HepG2 (cell line): Measurements from ENCODE around the gene ATG3. TPM values are rescaled to one million over a fixed set of nuclear protein-coding genes. Genes with fewer than 3 reads are reported as not detected.

ENCODE experiments used
- CC2D1A ChIP-seq: sonication (generic); formaldehyde crosslinking; IDR thresholded peaks from 2 replicates; pipeline ENCODE4 v1.8.1; 2023; ENCODE audit warnings: mild to moderate bottlenecking, missing genetic modification reagents
- CHCHD3 ChIP-seq: sonication (generic); formaldehyde crosslinking; IDR thresholded peaks from 2 replicates; pipeline ENCODE4 v1.8.0; 2022; ENCODE audit warnings: mild to moderate bottlenecking, missing genetic modification reagents, moderate library complexity
- EEA1 ChIP-seq: sonication (generic); formaldehyde crosslinking; IDR thresholded peaks from 2 replicates; pipeline ENCODE4 v1.5.1; 2020; ENCODE audit warnings: mild to moderate bottlenecking, missing genetic modification reagents, borderline replicate concordance
- FOXA1 ChIP-seq, 2 experiments: fragments of 450-650 bp in 1 of 2; sonication (generic) in 1 of 2; formaldehyde crosslinking in 1 of 2; IDR thresholded peaks; 2 replicates each; pipeline versions ENCODE4 v1.4.0 to v1.6.1; 2016 to 2020; ENCODE audit warnings: missing genetic modification reagents in 1 of 2
- NFIC ChIP-seq: IDR thresholded peaks from 2 replicates; pipeline ENCODE4 v1.6.1; 2012; ENCODE audit warnings: mild to moderate bottlenecking, low read length, inconsistent platforms
- POLR2AphosphoS5 ChIP-seq: IDR thresholded peaks from 2 replicates; pipeline ENCODE4 v1.6.1; 2012; ENCODE audit warnings: low read depth, low read length
- SIN3B ChIP-seq: fragments of 150-350 bp; IDR thresholded peaks from 2 replicates; pipeline ENCODE4 v1.6.1; 2014; ENCODE audit warnings: low read length
- TBX3 ChIP-seq: fragments of 450-650 bp; IDR thresholded peaks from 2 replicates; pipeline ENCODE4 v1.6.1; 2017; ENCODE audit warnings: antibody characterized with exemption, mild to moderate bottlenecking, inconsistent platforms, borderline replicate concordance
- THYN1 ChIP-seq: sonication (generic); formaldehyde crosslinking; IDR thresholded peaks from 2 replicates; pipeline ENCODE4 v1.8.1; 2023; ENCODE audit warnings: low read depth, mild to moderate bottlenecking, moderate library complexity, missing genetic modification reagents, borderline replicate concordance
- ZNF205 ChIP-seq: IDR thresholded peaks from 2 replicates; pipeline ENCODE4 v1.6.1; 2018; ENCODE audit warnings: missing biosample characterization, missing genetic modification reagents
- ZNF230 ChIP-seq: sonication (generic); formaldehyde crosslinking; IDR thresholded peaks from 2 replicates; pipeline ENCODE4 v1.4.0; 2020; ENCODE audit warnings: mild to moderate bottlenecking, missing genetic modification reagents
- ZNF317 ChIP-seq: sonication (generic); formaldehyde crosslinking; IDR thresholded peaks from 2 replicates; pipeline ENCODE4 v1.5.0; 2020; ENCODE audit warnings: mild to moderate bottlenecking, missing genetic modification reagents
- ZNF329 ChIP-seq: sonication (generic); formaldehyde crosslinking; IDR thresholded peaks from 2 replicates; pipeline ENCODE4 v1.9.0; 2021; ENCODE audit warnings: low read depth, mild to moderate bottlenecking, missing genetic modification reagents
- ZNF616 ChIP-seq: sonication (generic); formaldehyde crosslinking; IDR thresholded peaks from 2 replicates; pipeline ENCODE4 v1.5.0; 2020; ENCODE audit warnings: low read depth, mild to moderate bottlenecking, missing genetic modification reagents
- ZSCAN20 ChIP-seq: sonication (generic); formaldehyde crosslinking; IDR thresholded peaks from 2 replicates; pipeline ENCODE4 v1.4.0; 2020; ENCODE audit warnings: missing genetic modification reagents, mild to moderate bottlenecking, borderline replicate concordance
- polyA plus RNA-seq, 8 experiments: library from polyadenylated mRNA; depleted of rRNA in 3 of 8; stranded (reverse) in 7 of 8; unstranded in 1 of 8; fragments of >200 nt; fragmentation: Illumina TruSeq in 4 of 8; extraction: Trizol in 4 of 8; gene quantifications; 2 replicates each; pipeline versions ENCODE4 v1.2.1 to v1.2.3, GENCODE V29; 2011 to 2016; ENCODE audit warnings: low read depth in 4 of 8, missing spikeins in 1 of 8, mixed read lengths in 1 of 8; ENCODE audit not compliant: insufficient read depth in 1 of 8
- total RNA-seq, 5 experiments: library from RNA; depleted of rRNA; stranded (reverse); fragments of >200 nt; fragmentation: Illumina TruSeq; extraction: Trizol; gene quantifications; 2 replicates each; pipeline ENCODE4 v1.2.3, GENCODE V29; 2016; ENCODE audit warnings: low read depth in 1 of 5
- TF ChIP-seq, protein P1 (sequence below): sonication (generic); formaldehyde crosslinking; IDR thresholded peaks from 2 replicates; pipeline ENCODE4 v1.4.0; 2020; ENCODE audit warnings: missing genetic modification reagents
- TF ChIP-seq, protein P2 (sequence below): sonication (generic); formaldehyde crosslinking; conservative IDR thresholded peaks from 2 replicates; pipeline ENCODE4 v1.4.0; 2020; ENCODE audit warnings: missing genetic modification reagents
- TF ChIP-seq, protein P3 (sequence below): fragments of 450-650 bp; IDR thresholded peaks from 2 replicates; pipeline ENCODE4 v1.6.1; 2016

Gene ATG3
- total and polyA plus RNA-seq, 2 of the 13 experiments (the other 11 are each of a cell fraction or from before 2014, with no cell fraction given): 19.6 to 34.8 TPM

- TF ChIP-seq, protein P1, sequence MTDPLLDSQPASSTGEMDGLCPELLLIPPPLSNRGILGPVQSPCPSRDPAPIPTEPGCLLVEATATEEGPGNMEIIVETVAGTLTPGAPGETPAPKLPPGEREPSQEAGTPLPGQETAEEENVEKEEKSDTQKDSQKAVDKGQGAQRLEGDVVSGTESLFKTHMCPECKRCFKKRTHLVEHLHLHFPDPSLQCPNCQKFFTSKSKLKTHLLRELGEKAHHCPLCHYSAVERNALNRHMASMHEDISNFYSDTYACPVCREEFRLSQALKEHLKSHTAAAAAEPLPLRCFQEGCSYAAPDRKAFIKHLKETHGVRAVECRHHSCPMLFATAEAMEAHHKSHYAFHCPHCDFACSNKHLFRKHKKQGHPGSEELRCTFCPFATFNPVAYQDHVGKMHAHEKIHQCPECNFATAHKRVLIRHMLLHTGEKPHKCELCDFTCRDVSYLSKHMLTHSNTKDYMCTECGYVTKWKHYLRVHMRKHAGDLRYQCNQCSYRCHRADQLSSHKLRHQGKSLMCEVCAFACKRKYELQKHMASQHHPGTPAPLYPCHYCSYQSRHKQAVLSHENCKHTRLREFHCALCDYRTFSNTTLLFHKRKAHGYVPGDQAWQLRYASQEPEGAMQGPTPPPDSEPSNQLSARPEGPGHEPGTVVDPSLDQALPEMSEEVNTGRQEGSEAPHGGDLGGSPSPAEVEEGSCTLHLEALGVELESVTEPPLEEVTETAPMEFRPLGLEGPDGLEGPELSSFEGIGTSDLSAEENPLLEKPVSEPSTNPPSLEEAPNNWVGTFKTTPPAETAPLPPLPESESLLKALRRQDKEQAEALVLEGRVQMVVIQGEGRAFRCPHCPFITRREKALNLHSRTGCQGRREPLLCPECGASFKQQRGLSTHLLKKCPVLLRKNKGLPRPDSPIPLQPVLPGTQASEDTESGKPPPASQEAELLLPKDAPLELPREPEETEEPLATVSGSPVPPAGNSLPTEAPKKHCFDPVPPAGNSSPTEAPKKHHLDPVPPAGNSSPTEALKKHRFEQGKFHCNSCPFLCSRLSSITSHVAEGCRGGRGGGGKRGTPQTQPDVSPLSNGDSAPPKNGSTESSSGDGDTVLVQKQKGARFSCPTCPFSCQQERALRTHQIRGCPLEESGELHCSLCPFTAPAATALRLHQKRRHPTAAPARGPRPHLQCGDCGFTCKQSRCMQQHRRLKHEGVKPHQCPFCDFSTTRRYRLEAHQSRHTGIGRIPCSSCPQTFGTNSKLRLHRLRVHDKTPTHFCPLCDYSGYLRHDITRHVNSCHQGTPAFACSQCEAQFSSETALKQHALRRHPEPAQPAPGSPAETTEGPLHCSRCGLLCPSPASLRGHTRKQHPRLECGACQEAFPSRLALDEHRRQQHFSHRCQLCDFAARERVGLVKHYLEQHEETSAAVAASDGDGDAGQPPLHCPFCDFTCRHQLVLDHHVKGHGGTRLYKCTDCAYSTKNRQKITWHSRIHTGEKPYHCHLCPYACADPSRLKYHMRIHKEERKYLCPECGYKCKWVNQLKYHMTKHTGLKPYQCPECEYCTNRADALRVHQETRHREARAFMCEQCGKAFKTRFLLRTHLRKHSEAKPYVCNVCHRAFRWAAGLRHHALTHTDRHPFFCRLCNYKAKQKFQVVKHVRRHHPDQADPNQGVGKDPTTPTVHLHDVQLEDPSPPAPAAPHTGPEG (CRISPR knock-in tag): 0 out of 2 replicates have a peak, but pooled peaks have one; percentile 42
- TF ChIP-seq, protein P2, sequence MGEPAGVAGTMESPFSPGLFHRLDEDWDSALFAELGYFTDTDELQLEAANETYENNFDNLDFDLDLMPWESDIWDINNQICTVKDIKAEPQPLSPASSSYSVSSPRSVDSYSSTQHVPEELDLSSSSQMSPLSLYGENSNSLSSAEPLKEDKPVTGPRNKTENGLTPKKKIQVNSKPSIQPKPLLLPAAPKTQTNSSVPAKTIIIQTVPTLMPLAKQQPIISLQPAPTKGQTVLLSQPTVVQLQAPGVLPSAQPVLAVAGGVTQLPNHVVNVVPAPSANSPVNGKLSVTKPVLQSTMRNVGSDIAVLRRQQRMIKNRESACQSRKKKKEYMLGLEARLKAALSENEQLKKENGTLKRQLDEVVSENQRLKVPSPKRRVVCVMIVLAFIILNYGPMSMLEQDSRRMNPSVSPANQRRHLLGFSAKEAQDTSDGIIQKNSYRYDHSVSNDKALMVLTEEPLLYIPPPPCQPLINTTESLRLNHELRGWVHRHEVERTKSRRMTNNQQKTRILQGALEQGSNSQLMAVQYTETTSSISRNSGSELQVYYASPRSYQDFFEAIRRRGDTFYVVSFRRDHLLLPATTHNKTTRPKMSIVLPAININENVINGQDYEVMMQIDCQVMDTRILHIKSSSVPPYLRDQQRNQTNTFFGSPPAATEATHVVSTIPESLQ (CRISPR knock-in tag): 0 out of 2 replicates have a peak, but pooled peaks have one; percentile 65
- TF ChIP-seq EEA1 (CRISPR knock-in tag) (no peak), FOXA1 (IDR thresholded peaks at IDR 0.05) (no peak), FOXA1 (CRISPR knock-in tag; IDR thresholded peaks at IDR 0.05) (peak; percentile 6), ZNF230 (CRISPR knock-in tag) (no peak), THYN1 (CRISPR knock-in tag) (no peak), ZNF317 (CRISPR knock-in tag) (peak; percentile 66; the same call in 1 of the 2 replicates), CC2D1A (0 out of 2 replicates have a peak, but pooled peaks have one; percentile 33), TBX3 (peak; percentile 86), ZNF329 (CRISPR knock-in tag) (peak; percentile 88; the same call in 1 of the 2 replicates), CHCHD3 (CRISPR knock-in tag) (peak; percentile 80; the same call in 1 of the 2 replicates), ZNF616 (CRISPR knock-in tag) (no peak), NFIC (0 out of 2 replicates have a peak, but pooled peaks have one; percentile 9), ZNF205 (CRISPR knock-in tag) (peak; percentile 53), SIN3B (peak; percentile 79), ZSCAN20 (CRISPR knock-in tag) (0 out of 2 replicates have a peak, but pooled peaks have one; percentile 13), POLR2AphosphoS5 (peak; percentile 85)
- TF ChIP-seq, protein P3, sequence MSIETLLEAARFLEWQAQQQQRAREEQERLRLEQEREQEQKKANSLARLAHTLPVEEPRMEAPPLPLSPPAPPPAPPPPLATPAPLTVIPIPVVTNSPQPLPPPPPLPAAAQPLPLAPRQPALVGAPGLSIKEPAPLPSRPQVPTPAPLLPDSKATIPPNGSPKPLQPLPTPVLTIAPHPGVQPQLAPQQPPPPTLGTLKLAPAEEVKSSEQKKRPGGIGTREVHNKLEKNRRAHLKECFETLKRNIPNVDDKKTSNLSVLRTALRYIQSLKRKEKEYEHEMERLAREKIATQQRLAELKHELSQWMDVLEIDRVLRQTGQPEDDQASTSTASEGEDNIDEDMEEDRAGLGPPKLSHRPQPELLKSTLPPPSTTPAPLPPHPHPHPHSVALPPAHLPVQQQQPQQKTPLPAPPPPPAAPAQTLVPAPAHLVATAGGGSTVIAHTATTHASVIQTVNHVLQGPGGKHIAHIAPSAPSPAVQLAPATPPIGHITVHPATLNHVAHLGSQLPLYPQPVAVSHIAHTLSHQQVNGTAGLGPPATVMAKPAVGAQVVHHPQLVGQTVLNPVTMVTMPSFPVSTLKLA: peak; percentile 92
These were observed at the start of gene ATG3, which contains the start of gene SLC35A5 (continued) for GRCh38 chr3:112561734-112562529.
